Measurements from ENCODE around the gene CTNNA2.

- TF ChIP-seq TSHZ2 (CRISPR knock-in tag; IDR thresholded peaks at IDR 0.05) = no peak
- no peak for TF ChIP-seq ISL1 (CRISPR knock-in tag; IDR thresholded peaks at IDR 0.05)
Measured at GRCh38 chr2:79619442-79619841, 106.6 kb downstream of the CTNNA2 start.
